Transverse colon (tissue), 4 donors: ENCODE results near the gene NSD1.

Experiments used
- POLR2A ChIP-seq: fragments of 450-650 bp; IDR thresholded peaks from one replicate; pipeline ENCODE4 v1.6.1; 2016; ENCODE audit warnings: antibody characterized with exemption, mild to moderate bottlenecking, moderate library complexity
- POLR2AphosphoS5 ChIP-seq, 3 donors: sonication (generic); formaldehyde crosslinking; IDR thresholded peaks; one replicate each; pipeline ENCODE4 v1.6.1; 2016; ENCODE audit warnings: antibody characterized with exemption in 3 of 3
- TF ChIP-seq, protein P1 (sequence below), 5 experiments: fragments of 200-600 bp in 3 of 5; fragments of 450-650 bp in 2 of 5; sonication (generic) in 3 of 5; IDR thresholded peaks; 1 replicate in 2 of 5; 2 replicates in 3 of 5; pipeline ENCODE4 v1.5.1; 2016 to 2017; ENCODE audit warnings: antibody characterized with exemption in 5 of 5, inconsistent platforms in 3 of 5, mild to moderate bottlenecking in 2 of 5, moderate library complexity in 1 of 5

DNA sequence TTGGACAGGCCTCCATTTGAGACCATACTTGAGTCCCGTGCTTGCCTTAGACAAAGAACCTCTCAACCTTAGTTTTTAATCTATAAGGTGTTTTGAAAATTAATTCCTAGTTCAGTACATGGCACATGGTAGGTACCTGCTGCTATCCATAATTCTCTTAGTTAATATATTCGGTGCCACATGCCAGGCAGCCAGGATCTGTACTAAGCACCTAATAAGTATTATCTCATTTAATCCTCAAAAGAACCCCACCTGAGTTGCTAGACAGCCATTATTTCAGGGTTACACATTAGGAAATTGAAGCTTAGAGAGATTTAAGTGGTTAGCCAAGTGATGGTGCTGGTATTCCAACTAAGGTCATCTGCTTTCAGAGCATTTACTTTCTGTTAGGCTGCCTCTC lies 29.9 kb downstream of the NSD1 start:
- TF ChIP-seq, protein P1, sequence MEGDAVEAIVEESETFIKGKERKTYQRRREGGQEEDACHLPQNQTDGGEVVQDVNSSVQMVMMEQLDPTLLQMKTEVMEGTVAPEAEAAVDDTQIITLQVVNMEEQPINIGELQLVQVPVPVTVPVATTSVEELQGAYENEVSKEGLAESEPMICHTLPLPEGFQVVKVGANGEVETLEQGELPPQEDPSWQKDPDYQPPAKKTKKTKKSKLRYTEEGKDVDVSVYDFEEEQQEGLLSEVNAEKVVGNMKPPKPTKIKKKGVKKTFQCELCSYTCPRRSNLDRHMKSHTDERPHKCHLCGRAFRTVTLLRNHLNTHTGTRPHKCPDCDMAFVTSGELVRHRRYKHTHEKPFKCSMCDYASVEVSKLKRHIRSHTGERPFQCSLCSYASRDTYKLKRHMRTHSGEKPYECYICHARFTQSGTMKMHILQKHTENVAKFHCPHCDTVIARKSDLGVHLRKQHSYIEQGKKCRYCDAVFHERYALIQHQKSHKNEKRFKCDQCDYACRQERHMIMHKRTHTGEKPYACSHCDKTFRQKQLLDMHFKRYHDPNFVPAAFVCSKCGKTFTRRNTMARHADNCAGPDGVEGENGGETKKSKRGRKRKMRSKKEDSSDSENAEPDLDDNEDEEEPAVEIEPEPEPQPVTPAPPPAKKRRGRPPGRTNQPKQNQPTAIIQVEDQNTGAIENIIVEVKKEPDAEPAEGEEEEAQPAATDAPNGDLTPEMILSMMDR (IDR thresholded peaks at IDR 0.05), result no peak
- no peak for TF ChIP-seq POLR2A
- TF ChIP-seq POLR2AphosphoS5 (IDR thresholded peaks at IDR 0.05), result no peak
